Endothelial cell (in vitro differentiated cells): ENCODE measurements around the gene FRMD6. TPM values are rescaled to one million over a fixed set of nuclear protein-coding genes. Genes with fewer than 3 reads are reported as not detected.

Source experiments
- DNase-seq: peaks from one replicate; pipeline ENCODE4 v3.0.0; 2021; ENCODE audit warnings: low spot score
- H3K27ac Mint-ChIP-seq: one replicate; pipeline ENCODE4 v1.8.0; 2021; ENCODE audit warnings: mixed read lengths, inconsistent platforms; ENCODE audit not compliant: unreplicated experiment
- H3K27me3 Mint-ChIP-seq: one replicate; pipeline ENCODE4 v1.8.0; 2021; ENCODE audit warnings: mild to moderate bottlenecking, moderate library complexity, mixed read lengths, inconsistent platforms; ENCODE audit not compliant: unreplicated experiment
- H3K36me3 Mint-ChIP-seq: one replicate; pipeline ENCODE4 v1.8.0; 2021; ENCODE audit warnings: mild to moderate bottlenecking, low read depth, mixed read lengths, inconsistent platforms; ENCODE audit not compliant: unreplicated experiment
- H3K4me1 Mint-ChIP-seq: one replicate; pipeline ENCODE4 v1.8.0; 2021; ENCODE audit warnings: mild to moderate bottlenecking, mixed read lengths, inconsistent platforms; ENCODE audit not compliant: unreplicated experiment
- H3K4me3 Mint-ChIP-seq: one replicate; pipeline ENCODE4 v1.8.0; 2021; ENCODE audit warnings: mild to moderate bottlenecking, mixed read lengths, inconsistent platforms; ENCODE audit not compliant: unreplicated experiment
- H3K9me3 Mint-ChIP-seq: one replicate; pipeline ENCODE4 v1.8.0; 2021; ENCODE audit warnings: mixed read lengths, inconsistent platforms; ENCODE audit not compliant: unreplicated experiment
- total RNA-seq: library from RNA; stranded (reverse); fragmentation: NEBNext Ultra II Directional; extraction: Animal tissue kit (Norgen Biotek cat#: 25700); gene quantifications from one replicate; pipeline ENCODE4 v1.2.1, GENCODE V29; 2021; ENCODE audit not compliant: unreplicated experiment
- TF ChIP-seq, protein P1 (sequence below): fragments of 200-600 bp; sonication (generic); IDR thresholded peaks from one replicate; pipeline ENCODE4 v1.5.0; 2021; ENCODE audit warnings: antibody characterized with exemption; ENCODE audit not compliant: unreplicated experiment

The FRMD6 gene
- total RNA-seq, 1 donor from 2014 or later: 45.3 TPM

- H3K36me3 Mint-ChIP-seq: no peaks in the 10 kb centered on the region
- H3K27me3 Mint-ChIP-seq: no peaks in the 10 kb centered on the region
- TF ChIP-seq, protein P1, sequence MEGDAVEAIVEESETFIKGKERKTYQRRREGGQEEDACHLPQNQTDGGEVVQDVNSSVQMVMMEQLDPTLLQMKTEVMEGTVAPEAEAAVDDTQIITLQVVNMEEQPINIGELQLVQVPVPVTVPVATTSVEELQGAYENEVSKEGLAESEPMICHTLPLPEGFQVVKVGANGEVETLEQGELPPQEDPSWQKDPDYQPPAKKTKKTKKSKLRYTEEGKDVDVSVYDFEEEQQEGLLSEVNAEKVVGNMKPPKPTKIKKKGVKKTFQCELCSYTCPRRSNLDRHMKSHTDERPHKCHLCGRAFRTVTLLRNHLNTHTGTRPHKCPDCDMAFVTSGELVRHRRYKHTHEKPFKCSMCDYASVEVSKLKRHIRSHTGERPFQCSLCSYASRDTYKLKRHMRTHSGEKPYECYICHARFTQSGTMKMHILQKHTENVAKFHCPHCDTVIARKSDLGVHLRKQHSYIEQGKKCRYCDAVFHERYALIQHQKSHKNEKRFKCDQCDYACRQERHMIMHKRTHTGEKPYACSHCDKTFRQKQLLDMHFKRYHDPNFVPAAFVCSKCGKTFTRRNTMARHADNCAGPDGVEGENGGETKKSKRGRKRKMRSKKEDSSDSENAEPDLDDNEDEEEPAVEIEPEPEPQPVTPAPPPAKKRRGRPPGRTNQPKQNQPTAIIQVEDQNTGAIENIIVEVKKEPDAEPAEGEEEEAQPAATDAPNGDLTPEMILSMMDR: no peak
- H3K9me3 Mint-ChIP-seq: no peaks in the 10 kb centered on the region
- no peak for DNase-seq
- no peak overlapping the region for H3K4me3 Mint-ChIP-seq
- no peak overlapping the region for H3K27ac Mint-ChIP-seq
- no peaks in the 10 kb centered on the region for H3K4me1 Mint-ChIP-seq
These were observed 17.2 kb downstream of the FRMD6 start for GRCh38 chr14:51668870-51669269.

DNA sequence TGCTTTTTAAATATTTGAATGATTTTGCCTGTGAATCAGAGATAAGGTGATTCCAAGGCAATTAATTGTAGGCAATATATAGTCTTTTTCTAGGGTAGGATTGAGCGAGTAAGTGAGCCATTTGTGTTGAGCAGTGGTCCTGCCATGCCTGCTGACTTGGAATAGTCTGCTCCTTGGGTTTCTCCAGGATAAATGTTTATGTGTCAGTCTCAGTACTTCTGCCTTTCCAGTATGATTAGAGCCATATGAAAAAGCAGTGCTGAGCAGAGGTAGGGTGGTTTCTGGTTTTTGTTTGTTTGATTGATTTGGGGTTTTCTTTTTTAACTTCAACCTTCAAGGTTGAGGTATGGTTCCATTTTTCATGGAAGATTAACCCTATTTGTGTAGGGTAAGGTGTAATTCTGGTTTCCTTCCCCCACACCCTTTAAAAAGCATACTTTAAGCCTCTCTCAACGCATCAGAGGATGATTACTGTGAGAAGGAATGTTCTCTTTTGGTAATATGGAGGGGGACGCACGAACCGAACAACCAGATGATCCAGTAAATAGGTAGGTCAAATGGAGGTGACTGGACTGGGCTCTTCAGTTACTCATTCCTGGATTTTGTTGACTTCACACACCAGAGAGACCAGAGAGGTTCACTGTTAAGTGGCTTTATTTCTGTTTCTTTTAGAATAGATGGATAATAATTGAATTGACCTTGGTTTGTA is 22.7 kb downstream of the FRMD6 start:
- H3K36me3 Mint-ChIP-seq: no peaks in the 10 kb centered on the region
- DNase-seq: no peak
- TF ChIP-seq, protein P1: no peak
- H3K9me3 Mint-ChIP-seq: no peaks in the 10 kb centered on the region
- no peaks in the 10 kb centered on the region for H3K27me3 Mint-ChIP-seq
- H3K4me3 Mint-ChIP-seq: no peak overlapping the region
- H3K27ac Mint-ChIP-seq: no peak overlapping the region
- H3K4me1 Mint-ChIP-seq: no peaks in the 10 kb centered on the region

DNA sequence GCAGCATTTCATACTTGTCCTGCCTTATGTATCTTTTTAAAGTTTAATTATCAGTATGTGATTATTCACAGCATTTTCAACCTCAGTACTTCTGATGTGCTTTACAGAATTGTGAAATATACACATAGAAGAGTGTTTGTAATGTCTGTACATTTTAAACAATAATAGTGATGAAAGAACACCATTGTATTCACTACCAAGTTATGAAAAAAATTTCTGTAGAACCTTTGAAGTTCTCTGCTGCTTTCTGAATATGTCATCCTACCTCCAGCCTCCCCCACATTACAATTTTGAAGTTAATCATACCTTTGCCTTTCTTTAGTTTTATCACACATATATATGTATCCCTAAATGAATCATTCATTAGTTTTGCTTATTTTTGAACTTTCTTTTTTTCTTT is 24.8 kb downstream of the FRMD6 start:
- H3K27ac Mint-ChIP-seq: no peak overlapping the region
- H3K36me3 Mint-ChIP-seq: no peaks in the 10 kb centered on the region
- DNase-seq: no peak
- H3K4me3 Mint-ChIP-seq: no peak overlapping the region
- peaks cover 6% of the 10 kb centered on the region for H3K4me1 Mint-ChIP-seq
- no peaks in the 10 kb centered on the region for H3K27me3 Mint-ChIP-seq
- TF ChIP-seq, protein P1: no peak
- H3K9me3 Mint-ChIP-seq: no peaks in the 10 kb centered on the region

DNA sequence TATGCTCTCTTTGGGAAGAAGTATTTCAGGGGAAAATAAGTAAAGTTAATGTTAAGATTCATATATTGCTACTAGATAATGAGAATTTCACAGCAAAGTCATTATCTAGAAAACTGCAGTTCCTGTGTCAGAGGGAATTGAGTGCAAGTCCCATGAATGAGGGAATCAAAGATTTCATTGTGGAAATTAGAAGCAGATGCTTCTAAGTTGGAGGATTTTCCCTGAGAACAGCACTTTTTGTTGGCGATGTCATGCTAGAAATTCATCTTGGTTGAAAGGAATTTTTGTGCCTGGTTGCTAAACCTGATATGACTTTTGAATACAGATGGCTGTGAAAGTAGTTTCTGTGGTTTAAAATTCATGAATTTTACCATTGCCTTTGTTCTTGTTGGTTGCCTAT is 25.6 kb downstream of the FRMD6 start:
- Mint-ChIP-seq H3K36me3 (no peaks in the 10 kb centered on the region), H3K4me3 (no peak overlapping the region), H3K9me3 (no peaks in the 10 kb centered on the region), H3K27ac (no peak overlapping the region), H3K27me3 (no peaks in the 10 kb centered on the region), H3K4me1 (peaks cover 6% of the 10 kb centered on the region)
- TF ChIP-seq, protein P1: no peak
- DNase-seq: no peak

DNA sequence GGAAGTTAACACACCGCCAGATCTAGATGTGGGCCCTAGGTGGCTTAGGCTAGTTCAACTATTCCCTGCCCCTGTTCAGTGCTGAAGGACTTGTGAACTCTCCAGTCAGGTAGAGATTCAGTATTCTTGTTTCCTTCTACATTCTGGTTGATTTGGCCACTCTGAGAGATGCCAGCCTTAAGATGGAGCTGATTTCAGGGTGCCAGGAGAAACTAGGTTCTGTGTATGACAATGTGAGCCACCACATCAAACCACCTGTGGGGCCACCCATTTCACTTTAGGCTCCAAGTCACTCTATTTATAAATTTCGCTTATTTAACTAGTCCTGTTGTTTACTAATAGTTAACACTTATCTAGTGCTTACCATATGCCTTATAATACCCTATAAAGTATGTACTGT is 26.0 kb downstream of the FRMD6 start:
- Mint-ChIP-seq H3K4me1 (peaks cover 6% of the 10 kb centered on the region), H3K36me3 (no peaks in the 10 kb centered on the region), H3K9me3 (no peaks in the 10 kb centered on the region), H3K4me3 (no peak overlapping the region), H3K27me3 (no peaks in the 10 kb centered on the region), H3K27ac (no peak overlapping the region)
- TF ChIP-seq, protein P1: no peak
- no peak for DNase-seq
